SU-DHL-6 (cell line): ENCODE measurements around the gene JCAD.

ENCODE experiments used
- H2AFZ ChIP-seq: fragments of 200-600 bp; sonication (generic); 2 replicates; pipeline ENCODE4 v1.6.1; 2014; ENCODE audit warnings: low read depth, mild to moderate bottlenecking, moderate library complexity, mixed read lengths, antibody characterized with exemption, low read length; ENCODE audit not compliant: severe bottlenecking
- H3F3A ChIP-seq: fragments of 200-600 bp; shearing (Covaris generic); 2 replicates; pipeline ENCODE4 v1.6.0; 2016; ENCODE audit warnings: antibody characterized with exemption, mild to moderate bottlenecking; ENCODE audit not compliant: insufficient read depth
- H3K27ac ChIP-seq: fragments of 200-600 bp; sonication (generic); 2 replicates; pipeline ENCODE4 v1.5.1; 2016; ENCODE audit warnings: low read depth, mild to moderate bottlenecking, low read length, moderate library complexity, mixed read lengths
- H3K27me3 ChIP-seq: fragments of 200-600 bp; sonication (generic), shearing (Covaris generic); 2 replicates; pipeline ENCODE4 v1.6.0; 2014; ENCODE audit warnings: mild to moderate bottlenecking, low read length
- H3K36me3 ChIP-seq: fragments of 200-600 bp; sonication (generic); 2 replicates; pipeline ENCODE4 v1.6.1; 2014; ENCODE audit warnings: mild to moderate bottlenecking, low read length, mixed read lengths
- H3K4me2 ChIP-seq: fragments of 300-600, 200-600 bp; shearing (Covaris generic), sonication (generic); 2 replicates; pipeline ENCODE4 v1.6.0; 2014; ENCODE audit warnings: low read length, low read depth, mild to moderate bottlenecking; ENCODE audit not compliant: poor library complexity, severe bottlenecking
- H3K4me3 ChIP-seq: fragments of 200-600 bp; sonication (generic); 2 replicates; pipeline ENCODE4 v1.5.1; 2014; ENCODE audit warnings: antibody characterized with exemption, low read length, mild to moderate bottlenecking, mixed read lengths; ENCODE audit not compliant: insufficient read depth, poor library complexity, severe bottlenecking
- H3K79me2 ChIP-seq: fragments of 200-600 bp; sonication (generic); 2 replicates; pipeline ENCODE4 v1.6.1; 2014; ENCODE audit warnings: mild to moderate bottlenecking, low read length, moderate library complexity; ENCODE audit not compliant: insufficient read depth
- H3K9ac ChIP-seq: fragments of 200-600 bp; sonication (generic); 2 replicates; pipeline ENCODE4 v1.7.0; 2014; ENCODE audit warnings: mild to moderate bottlenecking, low read length
- H3K9me2 ChIP-seq: fragments of 200-600 bp; sonication (generic); replicated peaks from 2 replicates; pipeline ENCODE4 v1.6.1; 2014; ENCODE audit warnings: low read length; ENCODE audit not compliant: insufficient read depth
- H3K9me3 ChIP-seq: fragments of 200-600 bp; sonication (generic); 2 replicates; pipeline ENCODE4 v1.6.1; 2014; ENCODE audit warnings: low read length, mixed read lengths; ENCODE audit not compliant: insufficient read depth
- H4K20me1 ChIP-seq: fragments of 200-600 bp; sonication (generic); 2 replicates; pipeline ENCODE4 v1.6.1; 2014; ENCODE audit warnings: low read depth, mild to moderate bottlenecking, antibody characterized with exemption, low read length, moderate library complexity, mixed read lengths
- EZH2phosphoT487 ChIP-seq: fragments of 200-600 bp; sonication (generic), shearing (Covaris generic); conservative IDR thresholded peaks from 2 replicates; pipeline ENCODE4 v1.6.1; 2018; ENCODE audit warnings: mild to moderate bottlenecking, antibody characterized with exemption, low read length, moderate library complexity, mixed read lengths
- TF ChIP-seq, protein P1 (sequence below): fragments of 200-600 bp; sonication (generic); IDR thresholded peaks from one replicate; pipeline ENCODE4 v1.5.1; 2017; ENCODE audit warnings: antibody characterized with exemption, mild to moderate bottlenecking, low read length, moderate library complexity; ENCODE audit not compliant: insufficient read depth, poor library complexity, severe bottlenecking

Gene JCAD

GRCh38 chr10:30034433-30035137, 24.8 kb downstream of the JCAD start:
- H3K4me3 ChIP-seq = no peak overlapping the region
- H3K27me3 ChIP-seq = no peaks in the 10 kb centered on the region
- H3K4me2 ChIP-seq = no peak overlapping the region

GRCh38 chr10:30032125-30032524, 27.3 kb downstream of the JCAD start:
- H3K36me3 ChIP-seq = no peaks in the 10 kb centered on the region
- no peaks in the 10 kb centered on the region for H3K79me2 ChIP-seq
- no peak overlapping the region for H3K4me2 ChIP-seq
- H3K9me3 ChIP-seq = no peaks in the 10 kb centered on the region
- no peaks in the 10 kb centered on the region for H3F3A ChIP-seq
- no peak overlapping the region for H2AFZ ChIP-seq
- TF ChIP-seq, protein P1, sequence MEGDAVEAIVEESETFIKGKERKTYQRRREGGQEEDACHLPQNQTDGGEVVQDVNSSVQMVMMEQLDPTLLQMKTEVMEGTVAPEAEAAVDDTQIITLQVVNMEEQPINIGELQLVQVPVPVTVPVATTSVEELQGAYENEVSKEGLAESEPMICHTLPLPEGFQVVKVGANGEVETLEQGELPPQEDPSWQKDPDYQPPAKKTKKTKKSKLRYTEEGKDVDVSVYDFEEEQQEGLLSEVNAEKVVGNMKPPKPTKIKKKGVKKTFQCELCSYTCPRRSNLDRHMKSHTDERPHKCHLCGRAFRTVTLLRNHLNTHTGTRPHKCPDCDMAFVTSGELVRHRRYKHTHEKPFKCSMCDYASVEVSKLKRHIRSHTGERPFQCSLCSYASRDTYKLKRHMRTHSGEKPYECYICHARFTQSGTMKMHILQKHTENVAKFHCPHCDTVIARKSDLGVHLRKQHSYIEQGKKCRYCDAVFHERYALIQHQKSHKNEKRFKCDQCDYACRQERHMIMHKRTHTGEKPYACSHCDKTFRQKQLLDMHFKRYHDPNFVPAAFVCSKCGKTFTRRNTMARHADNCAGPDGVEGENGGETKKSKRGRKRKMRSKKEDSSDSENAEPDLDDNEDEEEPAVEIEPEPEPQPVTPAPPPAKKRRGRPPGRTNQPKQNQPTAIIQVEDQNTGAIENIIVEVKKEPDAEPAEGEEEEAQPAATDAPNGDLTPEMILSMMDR = no peak
- no peaks in the 10 kb centered on the region for H4K20me1 ChIP-seq
- no peak overlapping the region for H3K4me3 ChIP-seq
- H3K9me2 ChIP-seq = no peaks in the 10 kb centered on the region
- no peaks in the 10 kb centered on the region for H3K27me3 ChIP-seq
- no peak overlapping the region for H3K9ac ChIP-seq
- no peak overlapping the region for H3K27ac ChIP-seq

More at GRCh38 chr10:30034433-30035137, 24.8 kb downstream of the JCAD start:
- Histone ChIP-seq H3K9ac (no peak overlapping the region), H4K20me1 (no peaks in the 10 kb centered on the region), H3K27ac (no peak overlapping the region), H3K9me3 (no peaks in the 10 kb centered on the region), H3K36me3 (no peaks in the 10 kb centered on the region), H3K9me2 (no peaks in the 10 kb centered on the region), H3K79me2 (no peaks in the 10 kb centered on the region), H2AFZ (no peak overlapping the region), H3F3A (no peaks in the 10 kb centered on the region)
- no peak for TF ChIP-seq EZH2phosphoT487

- Histone ChIP-seq H3K4me3 (no peak overlapping the region), H3F3A (no peaks in the 10 kb centered on the region), H3K4me2 (no peak overlapping the region), H3K9me2 (no peaks in the 10 kb centered on the region), H3K27ac (no peak overlapping the region), H3K79me2 (no peaks in the 10 kb centered on the region), H3K27me3 (no peaks in the 10 kb centered on the region), H3K9me3 (no peaks in the 10 kb centered on the region), H3K9ac (no peak overlapping the region), H4K20me1 (no peaks in the 10 kb centered on the region), H3K36me3 (no peaks in the 10 kb centered on the region), H2AFZ (no peak overlapping the region)
- TF ChIP-seq, protein P1 = no peak
These were observed 29.5 kb downstream of the JCAD start for GRCh38 chr10:30029872-30030256.

- Histone ChIP-seq H3K9me3 (no peaks in the 10 kb centered on the region), H3K9ac (no peak overlapping the region), H4K20me1 (no peaks in the 10 kb centered on the region), H3K79me2 (no peaks in the 10 kb centered on the region), H2AFZ (no peak overlapping the region), H3F3A (no peaks in the 10 kb centered on the region), H3K36me3 (no peaks in the 10 kb centered on the region), H3K4me2 (no peak overlapping the region), H3K4me3 (no peak overlapping the region), H3K27me3 (no peaks in the 10 kb centered on the region), H3K27ac (no peak overlapping the region), H3K9me2 (no peaks in the 10 kb centered on the region)
- TF ChIP-seq EZH2phosphoT487 = no peak
- TF ChIP-seq, protein P1 = no peak
These were observed 30.1 kb downstream of the JCAD start for GRCh38 chr10:30029164-30029871.
